ENCODE measurements around the gene TTLL11.

DNA sequence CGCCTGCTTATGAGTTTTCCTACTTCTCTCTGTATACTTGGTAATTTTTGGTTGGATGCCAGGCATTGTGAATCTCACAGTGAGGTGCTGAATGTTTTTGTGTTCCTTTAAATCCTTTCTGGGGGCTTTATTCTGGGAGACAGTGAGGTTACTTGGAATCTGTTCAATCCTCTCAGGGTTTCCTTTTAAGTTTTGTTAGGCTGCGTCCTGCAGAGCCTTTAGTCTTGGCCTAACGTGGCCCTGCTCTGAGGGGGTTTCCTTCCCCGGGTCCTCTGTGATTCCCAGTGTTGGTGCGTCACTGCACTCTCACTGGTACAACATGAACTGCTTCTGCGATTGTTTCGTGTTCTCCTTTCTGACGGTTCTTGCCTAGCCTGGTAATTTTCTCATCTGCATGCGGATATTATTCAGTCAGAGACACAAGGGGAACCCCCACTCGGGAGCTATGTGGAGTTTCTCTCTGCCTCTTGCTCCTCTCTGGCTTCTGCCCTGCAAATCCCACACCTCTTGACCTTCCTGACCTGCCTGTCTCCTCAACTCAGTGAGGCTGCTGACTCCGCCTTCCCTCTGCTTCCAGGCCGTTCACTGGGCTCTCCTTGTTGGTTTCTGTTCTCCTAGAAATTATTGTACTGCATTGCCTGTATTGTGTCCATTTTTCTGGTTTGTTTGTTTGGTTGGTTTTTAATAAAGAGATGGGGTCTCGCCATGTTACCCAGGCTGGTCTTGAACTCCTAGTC is 313.6 kb downstream of the TTLL11 start:
- TF ChIP-seq, protein P1, sequence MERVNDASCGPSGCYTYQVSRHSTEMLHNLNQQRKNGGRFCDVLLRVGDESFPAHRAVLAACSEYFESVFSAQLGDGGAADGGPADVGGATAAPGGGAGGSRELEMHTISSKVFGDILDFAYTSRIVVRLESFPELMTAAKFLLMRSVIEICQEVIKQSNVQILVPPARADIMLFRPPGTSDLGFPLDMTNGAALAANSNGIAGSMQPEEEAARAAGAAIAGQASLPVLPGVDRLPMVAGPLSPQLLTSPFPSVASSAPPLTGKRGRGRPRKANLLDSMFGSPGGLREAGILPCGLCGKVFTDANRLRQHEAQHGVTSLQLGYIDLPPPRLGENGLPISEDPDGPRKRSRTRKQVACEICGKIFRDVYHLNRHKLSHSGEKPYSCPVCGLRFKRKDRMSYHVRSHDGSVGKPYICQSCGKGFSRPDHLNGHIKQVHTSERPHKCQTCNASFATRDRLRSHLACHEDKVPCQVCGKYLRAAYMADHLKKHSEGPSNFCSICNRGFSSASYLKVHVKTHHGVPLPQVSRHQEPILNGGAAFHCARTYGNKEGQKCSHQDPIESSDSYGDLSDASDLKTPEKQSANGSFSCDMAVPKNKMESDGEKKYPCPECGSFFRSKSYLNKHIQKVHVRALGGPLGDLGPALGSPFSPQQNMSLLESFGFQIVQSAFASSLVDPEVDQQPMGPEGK (CRISPR knock-in tag; IDR thresholded peaks at IDR 0.05; ENCODE audit: borderline replicate concordance): no peak
- no peak for TF ChIP-seq ZFP30 (CRISPR knock-in tag; IDR thresholded peaks at IDR 0.05)
- no peak for TF ChIP-seq ZC3H10 (CRISPR knock-in tag; IDR thresholded peaks at IDR 0.05)

Measured in SK-N-SH treated with all-trans-retinoic acid at 6 μM for 48 hours (cell line).